HG03520 (cell line): ENCODE data around the gene RNFT2.

ENCODE experiments used
- ATAC-seq: cut with Tn5 transposase; IDR thresholded peaks from one replicate; pipeline ENCODE4 v1.9.1; 2021; ENCODE audit warnings: mild to moderate bottlenecking, moderate library complexity; ENCODE audit not compliant: unreplicated experiment

The RNFT2 gene

GRCh38 chr12:116874324-116874995 lies 136.3 kb downstream of the RNFT2 start:
- ATAC-seq: no peak

DNA sequence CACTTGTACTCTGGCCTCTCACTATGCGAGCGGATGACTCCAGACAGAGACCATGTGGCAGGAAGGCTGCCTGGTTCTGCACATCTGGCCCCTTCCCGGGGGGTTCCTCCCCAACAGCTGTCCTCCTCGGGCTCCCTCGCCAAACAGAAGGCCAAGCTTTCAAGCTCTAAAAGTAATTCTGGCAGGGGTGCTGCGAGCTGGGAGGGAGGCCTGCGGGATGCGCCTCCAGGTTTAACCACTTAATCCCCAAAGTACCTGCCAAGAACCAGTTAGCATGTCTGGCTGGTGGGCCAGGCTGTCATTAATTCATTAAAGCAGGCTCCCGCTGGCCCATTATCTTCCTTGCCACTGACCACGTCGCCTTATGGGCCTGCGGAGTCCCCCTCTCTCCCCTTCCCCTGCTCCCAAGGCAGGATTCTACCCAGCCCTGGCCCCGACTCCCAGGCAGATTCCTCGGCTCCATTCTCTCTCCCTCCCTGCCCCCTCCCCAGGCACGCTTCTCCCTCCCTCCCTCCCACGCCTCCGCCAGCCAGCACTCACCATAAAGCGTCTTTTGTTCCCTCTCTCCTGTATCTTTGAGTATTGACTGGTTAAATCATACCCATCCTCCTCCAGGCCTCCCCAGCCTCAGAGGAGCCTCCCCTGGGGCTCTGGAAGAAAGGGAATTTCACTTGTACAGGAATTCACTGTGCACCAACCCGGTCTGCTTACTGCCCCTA lies 138.2 kb downstream of the RNFT2 start:
- no peak for ATAC-seq

DNA sequence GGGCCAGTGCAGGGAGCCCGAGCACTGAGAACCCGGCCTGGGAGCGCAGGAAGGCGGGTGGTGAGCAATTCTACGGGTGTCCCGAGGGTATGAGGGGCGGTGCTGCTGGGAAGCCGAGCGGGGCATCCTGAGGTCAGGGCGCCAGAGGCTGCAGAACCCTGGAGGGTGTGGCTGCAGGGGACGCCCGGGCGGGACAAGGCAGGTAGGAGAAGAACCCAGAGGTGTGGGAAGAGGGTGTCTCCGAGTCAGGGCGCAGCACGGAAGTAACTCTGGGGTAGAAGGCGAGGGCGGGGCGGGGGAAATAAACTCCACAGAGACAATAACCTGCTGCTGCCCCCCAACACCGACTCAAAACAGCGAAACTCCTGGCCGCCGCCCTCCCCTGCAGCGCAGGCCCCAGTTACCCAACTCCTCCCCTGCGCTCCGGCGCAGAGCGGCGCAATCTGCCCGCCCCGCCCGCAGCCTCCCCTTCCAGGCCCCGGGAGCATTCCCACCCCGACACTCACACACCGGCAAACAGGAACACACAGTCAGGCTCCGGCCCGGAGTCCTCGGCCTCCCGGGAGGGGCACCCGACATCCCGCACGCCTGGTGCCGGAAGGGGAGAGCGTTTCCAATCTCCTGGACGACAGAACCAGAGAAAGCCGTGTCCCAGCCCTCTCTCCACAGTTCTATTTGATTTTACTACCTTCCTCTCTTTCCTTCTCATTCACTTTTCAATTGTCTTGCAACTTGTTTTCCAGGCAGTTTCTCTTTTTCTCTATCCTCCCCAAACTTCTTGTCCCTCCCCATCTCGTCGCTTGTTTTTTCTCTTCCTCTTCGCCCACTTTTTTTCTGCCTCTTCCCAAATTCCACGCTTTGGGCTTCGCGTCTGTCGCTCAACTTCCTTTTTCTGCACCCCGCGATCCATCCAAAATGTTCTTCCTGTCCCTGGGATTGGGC lies 140.7 kb downstream of the RNFT2 start:
- no peak for ATAC-seq

DNA sequence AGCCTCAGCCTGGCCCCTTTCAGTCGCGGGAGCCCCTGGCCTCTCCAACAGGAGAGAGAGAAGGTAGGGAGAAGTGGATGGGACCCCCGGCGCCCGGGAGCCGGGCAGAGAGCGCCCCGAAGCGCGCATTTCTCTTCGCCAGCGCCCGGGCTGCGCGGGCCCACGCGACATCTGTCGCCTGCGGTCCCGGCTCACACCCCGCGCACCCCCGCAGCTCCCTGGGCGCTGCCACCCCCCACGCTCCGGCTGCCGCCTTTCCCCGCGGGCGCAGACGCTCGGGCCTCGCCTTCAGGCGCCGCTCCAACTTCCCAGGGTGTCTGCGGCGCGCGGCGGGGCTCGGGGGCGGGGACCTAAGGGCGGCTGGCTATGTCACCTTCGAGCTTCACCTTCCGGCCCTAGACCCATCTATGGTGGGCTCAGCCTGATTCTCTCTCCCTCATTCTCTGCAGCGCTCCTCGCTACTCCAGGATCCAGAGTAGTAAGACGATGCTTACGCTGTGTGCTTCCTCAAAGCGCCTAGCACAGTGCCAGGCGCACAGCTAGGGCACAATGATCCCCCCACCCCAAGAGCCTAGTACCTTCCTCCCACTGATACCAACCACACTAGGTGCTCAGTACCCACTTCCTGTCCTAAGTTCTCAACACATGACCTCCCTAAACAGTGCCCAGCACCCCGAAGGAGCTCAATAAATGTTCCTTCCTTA lies 141.5 kb downstream of the RNFT2 start:
- ATAC-seq: no peak

GRCh38 chr12:116880213-116880816 lies 142.2 kb downstream of the RNFT2 start:
- ATAC-seq: no peak

DNA sequence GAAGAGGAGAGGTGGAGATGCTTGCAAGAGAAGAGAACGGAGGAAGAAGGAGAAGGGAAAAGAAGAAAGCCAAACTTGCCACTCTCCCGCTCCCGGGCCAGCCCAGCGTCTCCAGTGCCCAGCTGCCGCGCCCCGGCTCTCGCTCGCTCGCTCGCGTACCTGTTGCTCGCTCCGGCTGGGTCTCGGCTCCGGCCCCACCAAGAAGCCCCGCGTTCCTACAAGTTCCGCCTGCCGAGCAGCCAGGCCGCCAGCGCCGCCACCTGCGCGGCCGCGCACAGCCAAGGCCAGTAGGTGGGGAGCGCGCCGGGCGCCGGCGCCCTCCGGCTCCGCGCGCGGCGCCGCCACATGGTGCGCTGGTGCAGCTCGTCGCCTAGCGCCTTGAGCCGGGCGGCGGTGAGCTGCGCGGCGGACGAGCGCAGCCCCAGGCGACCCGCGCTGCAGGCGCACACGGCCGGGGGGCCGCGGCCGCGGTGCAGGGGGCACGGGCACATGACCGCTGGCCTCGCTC lies 142.8 kb downstream of the RNFT2 start:
- peak; percentile 61 for ATAC-seq

- ATAC-seq: peak; percentile 14
Measured at GRCh38 chr12:116881325-116881876, 143.3 kb downstream of the RNFT2 start, which contains the start of gene HRK. Gene HRK (minus strand): TSS chr12:116881441. CDS start chr12:116881307, 134 bp downstream.

- ATAC-seq: no peak
Measured at GRCh38 chr12:116881877-116882507, 143.9 kb downstream of the RNFT2 start.

GRCh38 chr12:116882742-116883141 lies 144.6 kb downstream of the RNFT2 start:
- no peak for ATAC-seq

DNA sequence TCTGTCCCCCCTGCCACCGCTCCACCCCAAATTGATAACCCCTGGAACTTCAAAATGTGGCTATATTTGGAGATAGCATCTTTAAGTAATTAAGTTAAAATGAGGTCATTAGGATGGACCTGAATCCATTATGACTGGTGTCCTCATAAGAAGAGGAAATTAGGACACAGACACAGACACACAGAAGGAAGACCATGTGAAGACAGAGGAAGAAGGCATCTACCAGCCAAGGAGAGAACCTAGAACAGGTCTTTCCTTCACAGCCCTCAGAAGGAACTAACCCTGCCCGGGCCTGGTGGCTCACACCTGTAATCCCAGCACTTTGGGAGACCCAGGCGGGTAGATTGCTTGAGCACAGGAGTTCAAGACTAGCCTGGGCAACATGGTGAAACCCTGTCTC lies 146.8 kb downstream of the RNFT2 start:
- no peak for ATAC-seq

DNA sequence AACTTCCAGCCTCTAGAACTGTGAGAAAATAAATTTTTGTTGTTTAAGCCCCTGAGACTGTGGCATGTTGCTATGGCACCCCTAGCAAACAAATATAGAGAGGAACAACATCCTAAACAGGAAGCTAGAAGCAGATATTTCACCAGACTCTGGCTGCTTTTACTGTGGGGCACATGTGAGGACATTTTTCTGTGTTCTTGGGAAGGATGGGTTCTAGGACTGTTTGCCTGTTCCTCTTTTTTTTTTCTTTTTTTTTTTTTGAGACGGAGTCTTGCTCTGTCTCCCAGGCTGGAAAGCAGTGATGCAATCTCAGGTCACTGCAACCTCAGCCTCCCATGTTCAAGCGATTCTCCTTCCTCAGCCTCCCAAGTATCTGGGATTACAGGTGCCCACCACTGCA lies 147.4 kb downstream of the RNFT2 start:
- ATAC-seq: no peak

GRCh38 chr12:116887244-116887643 lies 149.1 kb downstream of the RNFT2 start:
- ATAC-seq: no peak

DNA sequence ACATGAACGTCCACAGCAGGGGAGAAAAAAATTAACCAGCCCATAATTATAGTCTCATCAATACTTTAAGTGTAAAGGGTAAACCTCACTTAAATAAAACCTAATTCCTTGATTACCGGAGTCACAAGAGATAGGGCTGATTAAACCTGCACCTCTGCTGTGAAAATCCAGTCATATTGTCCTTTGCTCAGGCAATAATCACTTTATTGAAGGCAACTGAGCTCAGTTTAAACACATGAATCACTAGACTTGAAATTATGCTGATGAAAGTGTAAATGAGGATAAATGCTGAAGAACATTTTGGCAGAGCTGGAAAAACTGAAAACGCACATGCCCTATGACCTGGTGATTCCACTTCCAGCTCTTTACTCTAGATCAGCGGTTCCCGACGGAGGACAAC lies 149.8 kb downstream of the RNFT2 start:
- no peak for ATAC-seq

DNA sequence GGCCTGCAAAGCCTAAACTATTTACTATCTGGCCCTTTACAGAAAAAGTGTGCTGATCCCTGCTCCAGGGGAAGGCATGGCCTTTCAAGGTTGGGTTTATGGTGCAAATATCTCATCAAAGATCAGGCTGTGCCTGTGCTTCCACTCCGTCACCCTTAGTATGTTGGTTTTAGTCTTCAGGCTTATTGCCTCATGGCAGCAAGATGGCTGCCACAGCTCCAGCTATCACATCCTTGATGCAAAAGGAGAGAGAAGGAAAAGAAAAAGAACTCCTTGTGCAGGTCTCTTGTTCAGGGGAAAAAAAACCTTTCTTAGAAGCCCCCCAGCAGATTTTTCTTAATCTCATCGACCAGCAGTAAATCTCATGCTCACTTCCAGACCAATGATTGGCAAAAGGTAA lies 152.2 kb downstream of the RNFT2 start:
- no peak for ATAC-seq

DNA sequence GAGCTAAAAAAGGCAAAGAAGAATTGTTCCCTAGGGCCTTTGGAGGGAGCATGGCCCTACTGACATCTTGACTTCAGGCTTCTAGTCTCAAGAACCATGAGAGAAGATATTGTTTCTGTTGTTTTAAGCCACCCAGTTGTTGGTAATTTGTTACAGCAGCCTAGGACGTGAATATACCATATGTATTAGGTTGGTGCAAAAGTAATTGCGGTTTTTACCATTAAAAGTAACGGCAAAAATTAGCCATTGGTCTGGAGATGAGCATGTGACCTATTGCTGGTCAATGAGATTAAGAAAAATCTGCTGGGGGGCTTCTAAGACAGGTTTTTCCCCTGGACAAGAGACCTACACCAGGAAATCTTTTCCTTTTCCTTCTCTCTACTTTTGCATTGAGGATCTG lies 152.9 kb downstream of the RNFT2 start:
- no peak for ATAC-seq

DNA sequence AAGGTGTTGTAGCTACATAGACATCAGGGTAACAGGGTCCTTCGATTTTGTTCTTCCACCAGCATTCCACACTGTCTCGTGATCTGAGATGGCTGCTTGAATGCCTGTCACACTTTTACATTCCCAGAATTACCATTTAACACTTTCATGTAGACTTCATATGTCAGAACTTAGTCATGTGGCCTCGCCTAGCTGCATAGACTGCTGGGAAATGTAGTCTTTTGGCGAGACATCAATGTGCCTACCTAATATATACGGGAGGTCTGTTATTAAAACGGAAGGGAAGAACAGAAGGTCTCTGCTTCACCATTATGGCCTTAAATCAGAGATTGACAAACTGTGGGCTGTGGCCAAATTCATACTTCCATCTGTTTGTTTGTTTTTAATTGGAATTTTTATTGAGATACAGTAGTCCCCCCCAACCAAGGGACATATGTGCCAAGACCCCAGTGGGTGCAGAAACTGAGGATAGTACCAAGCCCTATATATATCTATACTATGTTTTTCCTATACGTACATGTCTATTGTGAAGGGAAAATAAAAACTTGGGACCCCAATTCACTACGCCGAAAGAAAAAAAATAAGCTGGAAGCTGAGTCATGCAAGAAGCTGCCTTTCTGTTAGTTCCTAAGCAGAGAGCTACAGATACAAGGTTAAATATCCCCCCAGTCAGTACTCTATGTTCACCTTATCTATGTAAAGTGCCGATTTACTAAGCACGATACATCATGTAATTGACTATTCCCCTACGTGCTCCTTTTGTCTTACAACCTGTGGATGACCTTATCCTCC lies 154.4 kb downstream of the RNFT2 start:
- no peak for ATAC-seq

DNA sequence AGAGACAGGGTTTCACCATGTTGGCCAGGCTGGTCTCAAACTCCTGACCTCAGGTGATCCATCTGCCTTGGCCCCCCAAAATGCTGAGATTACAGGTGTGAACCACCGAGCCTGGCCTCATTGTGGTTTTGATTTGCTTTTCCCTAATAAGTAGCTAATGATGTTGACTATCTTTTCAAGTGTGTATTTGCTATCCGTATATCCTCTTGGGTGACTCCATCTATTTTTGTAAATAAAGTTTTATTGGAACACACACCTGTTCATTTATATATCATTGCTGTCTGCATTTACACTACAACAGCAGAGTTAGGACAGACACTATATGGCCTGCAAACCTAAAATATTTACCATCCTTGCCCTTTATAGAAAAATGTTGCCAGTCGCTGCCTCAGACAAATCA lies 156.8 kb downstream of the RNFT2 start:
- ATAC-seq: no peak

DNA sequence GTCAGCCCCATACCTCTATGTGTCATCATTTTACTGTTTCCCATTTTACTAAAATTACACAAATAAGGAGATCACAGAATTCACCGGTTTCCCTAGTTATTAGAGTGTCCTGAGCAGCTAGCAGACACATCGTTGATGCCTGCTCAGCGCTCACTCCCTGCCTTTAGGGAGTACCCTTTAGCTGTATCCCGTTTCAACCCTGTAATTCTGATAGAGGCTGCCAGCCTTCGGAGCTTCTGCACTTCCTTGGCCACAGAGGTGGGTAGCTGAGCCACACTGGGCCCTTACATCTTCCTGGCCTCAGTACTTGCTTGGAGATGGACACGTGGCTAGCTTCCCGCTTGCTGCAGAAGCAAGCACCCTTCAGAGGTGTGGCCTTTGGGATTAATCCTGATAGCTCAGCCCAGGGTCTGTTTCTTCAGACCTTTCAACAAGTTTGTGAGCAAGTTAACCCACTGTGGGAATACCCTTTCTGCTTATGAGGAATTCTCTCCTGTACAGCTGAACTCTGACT lies 158.4 kb downstream of the RNFT2 start:
- no peak for ATAC-seq
